ENCODE results near the gene VENTX. TPM values are rescaled to one million over a fixed set of nuclear protein-coding genes. Genes with fewer than 3 reads are reported as not detected.
"Not testable (repeated sequence)": the region's sequence is repeated elsewhere in the genome, so short reads cannot be mapped to it uniquely, and the experiment has no call there.

VENTX gene
- total and polyA plus RNA-seq, 2 donors, result 1.3 TPM; not detected in 1

DNA sequence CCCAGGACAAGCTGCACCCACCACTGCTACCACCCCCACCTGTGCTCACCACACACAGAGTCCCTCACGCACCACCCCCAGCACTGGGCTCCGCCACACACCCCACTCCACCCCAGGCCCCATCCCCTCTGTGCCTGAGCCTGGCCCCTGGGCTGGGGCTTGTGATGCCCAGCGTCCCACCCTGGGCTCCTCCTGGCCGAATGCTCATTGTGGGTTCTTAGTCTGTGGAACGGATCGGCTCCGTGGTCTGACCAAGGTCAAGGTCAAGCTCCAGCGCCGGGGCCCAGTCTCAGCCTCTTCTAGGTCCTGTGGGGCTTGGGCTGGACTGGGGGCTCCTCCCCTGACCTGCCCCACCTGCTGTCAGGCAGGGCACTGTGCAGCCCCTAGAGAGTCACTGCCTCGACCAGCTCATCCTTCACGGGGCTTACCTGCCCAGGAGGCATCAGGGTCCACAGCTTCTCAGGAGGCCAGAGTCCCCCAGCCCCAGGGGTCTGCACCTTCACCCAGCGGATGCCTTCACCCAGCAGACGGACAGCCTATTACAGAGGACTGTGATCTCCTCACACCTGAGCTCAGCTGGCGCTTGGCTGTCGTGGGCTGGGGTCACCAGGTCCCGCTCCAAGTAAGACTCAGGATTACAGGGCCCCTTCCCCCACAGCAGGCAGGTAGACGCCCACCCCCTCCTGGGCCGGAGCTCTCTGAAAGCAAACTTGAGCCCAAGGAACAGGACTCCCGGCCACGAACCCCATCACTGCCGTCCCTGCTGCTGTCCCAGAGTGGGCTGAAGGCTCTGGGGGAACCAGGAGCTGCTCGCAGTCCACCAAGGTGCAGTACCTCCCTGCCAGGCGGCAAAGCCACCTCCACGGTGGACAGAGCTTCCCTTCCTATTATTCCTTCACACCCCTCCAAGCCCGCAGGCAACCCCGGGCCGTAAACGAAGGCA is 22.9 kb upstream of the VENTX start:
- Histone ChIP-seq H3K4me1 (ENCODE audit: insufficient read depth) (no peaks in the 10 kb centered on the region), H3K27ac (ENCODE audit: low read depth) (no peak overlapping the region), H3K36me3 (ENCODE audit: insufficient read depth) (no peaks in the 10 kb centered on the region), H3K4me3 (ENCODE audit: low read depth, low read length) (no peak overlapping the region)
- DNase-seq (ENCODE audit: extremely low spot score), result no peak
- WGBS, result 81% methylated on average over 28 of the region's 28 CpGs

DNA sequence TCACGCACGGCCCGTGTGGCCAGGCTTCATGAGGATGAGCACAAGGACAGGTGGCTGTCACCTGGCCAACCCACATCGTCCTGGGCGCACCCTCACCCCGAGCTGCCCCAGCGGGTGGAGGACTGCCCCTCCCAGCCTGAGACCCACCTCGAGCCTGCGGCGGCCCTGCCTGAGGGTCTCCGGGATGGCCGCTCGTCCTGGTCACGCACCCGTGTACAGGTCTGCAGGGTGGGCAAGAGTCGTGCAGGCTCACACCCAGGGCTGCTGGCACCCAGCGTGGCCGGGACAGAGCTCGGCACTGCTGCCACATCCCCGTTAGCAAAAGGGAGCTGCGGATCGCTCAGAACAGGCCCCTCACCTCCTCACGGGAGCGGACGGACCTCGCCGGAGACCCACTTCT is 22.1 kb upstream of the VENTX start:
- 94% methylated on average over 27 of the region's 27 CpGs for WGBS
- Histone ChIP-seq H3K4me3 (ENCODE audit: low read depth, low read length) (no peak overlapping the region), H3K36me3 (ENCODE audit: insufficient read depth) (no peaks in the 10 kb centered on the region), H3K4me1 (ENCODE audit: insufficient read depth) (no peaks in the 10 kb centered on the region), H3K27ac (ENCODE audit: low read depth) (no peak overlapping the region)
- no peak for DNase-seq (ENCODE audit: extremely low spot score)

DNA sequence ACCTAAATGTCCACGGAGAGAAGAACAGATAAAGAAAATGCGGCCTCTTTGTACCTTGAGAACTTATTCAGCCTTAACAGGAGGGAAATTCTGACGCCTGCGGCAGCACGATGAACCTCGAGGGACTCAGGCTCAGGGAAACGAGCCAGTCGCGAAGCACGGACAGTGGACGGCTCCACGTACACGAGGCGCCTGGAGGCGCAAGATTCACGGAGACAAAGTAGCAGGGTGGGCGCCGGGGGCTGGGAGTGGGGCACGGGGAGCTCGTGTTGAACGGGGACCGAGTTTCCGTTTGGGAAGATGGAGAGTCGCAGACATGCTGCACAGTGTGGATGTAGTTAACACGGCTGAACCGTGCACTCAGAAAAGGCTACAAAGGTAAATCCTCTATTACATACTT is 20.9 kb upstream of the VENTX start:
- 86% methylated on average over 26 of the region's 26 CpGs for WGBS
- H3K4me3 ChIP-seq (ENCODE audit: low read depth, low read length), result no peak overlapping the region
- no peak for DNase-seq (ENCODE audit: extremely low spot score)
- H3K36me3 ChIP-seq (ENCODE audit: insufficient read depth), result no peaks in the 10 kb centered on the region
- no peak overlapping the region for H3K27ac ChIP-seq (ENCODE audit: low read depth)
- no peaks in the 10 kb centered on the region for H3K4me1 ChIP-seq (ENCODE audit: insufficient read depth)

DNA sequence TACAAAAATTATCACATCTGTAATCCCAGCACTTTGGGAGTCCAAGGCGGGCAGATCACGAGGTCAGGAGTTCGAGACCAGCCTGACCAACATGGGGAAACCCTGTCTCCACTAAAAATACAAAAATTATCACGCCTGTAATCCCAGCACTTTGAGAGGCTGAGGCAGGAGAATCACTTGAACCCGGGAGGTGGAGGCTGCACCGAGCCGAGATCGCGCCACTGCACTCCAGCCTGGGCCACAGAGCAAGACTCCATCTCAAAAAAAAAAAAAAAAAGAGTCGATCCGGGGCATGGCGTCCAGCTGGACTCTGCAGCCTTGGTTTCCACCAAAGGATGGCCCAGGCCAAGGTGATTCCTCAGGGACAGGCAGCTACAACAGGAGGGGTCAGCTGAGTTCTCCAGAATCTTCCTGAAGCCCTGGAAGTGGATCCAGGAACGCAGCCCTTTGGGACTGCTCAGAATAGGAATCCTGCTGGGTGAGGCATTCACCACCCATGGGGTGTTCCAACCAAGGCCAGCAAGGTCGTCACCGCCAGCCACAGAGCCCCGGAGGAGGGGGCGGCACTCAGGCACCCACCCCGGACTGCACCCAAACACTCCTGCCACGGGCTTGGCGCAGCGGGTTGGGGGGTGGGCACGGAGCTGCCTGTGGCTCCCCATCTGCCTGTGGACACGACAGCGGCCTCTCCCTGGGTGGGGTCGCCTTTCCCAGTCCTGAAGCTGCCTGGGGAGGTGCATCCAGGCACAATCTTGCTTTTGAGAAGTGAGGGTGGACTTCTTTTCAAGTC is 19.7 kb upstream of the VENTX start:
- H3K4me1 ChIP-seq (ENCODE audit: insufficient read depth), result no peaks in the 10 kb centered on the region
- no peaks in the 10 kb centered on the region for H3K36me3 ChIP-seq (ENCODE audit: insufficient read depth)
- no peak overlapping the region for H3K27ac ChIP-seq (ENCODE audit: low read depth)
- H3K4me3 ChIP-seq (ENCODE audit: low read depth, low read length), result no peak overlapping the region
- 90% methylated on average over 25 of the region's 25 CpGs for WGBS
- DNase-seq (ENCODE audit: extremely low spot score), result no peak

DNA sequence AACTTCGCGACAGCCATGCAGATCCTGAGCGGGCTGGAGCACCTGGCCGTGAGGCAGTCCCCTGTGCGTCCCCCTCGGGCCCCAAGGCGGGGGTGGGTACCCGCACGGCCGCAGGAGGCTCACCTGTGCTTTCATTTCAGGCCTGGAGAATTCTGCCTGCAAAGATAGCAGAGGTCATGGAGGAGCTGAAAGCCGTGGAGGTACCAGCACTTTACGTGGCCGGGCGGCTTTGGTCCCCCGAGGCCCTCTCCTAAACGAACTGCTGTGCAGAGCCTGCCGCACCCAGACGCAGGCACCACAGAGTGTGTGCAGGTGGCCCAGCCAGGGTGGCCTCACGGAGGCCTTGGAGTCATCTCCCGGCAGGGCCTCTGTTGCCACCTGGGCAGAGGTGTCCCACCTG is 18.8 kb upstream of the VENTX start:
- Histone ChIP-seq H3K27ac (ENCODE audit: low read depth) (no peak overlapping the region), H3K36me3 (ENCODE audit: insufficient read depth) (no peaks in the 10 kb centered on the region), H3K4me3 (ENCODE audit: low read depth, low read length) (no peak overlapping the region), H3K4me1 (ENCODE audit: insufficient read depth) (no peaks in the 10 kb centered on the region)
- DNase-seq (ENCODE audit: extremely low spot score), result no peak
- 79% methylated on average over 20 of the region's 20 CpGs for WGBS

DNA sequence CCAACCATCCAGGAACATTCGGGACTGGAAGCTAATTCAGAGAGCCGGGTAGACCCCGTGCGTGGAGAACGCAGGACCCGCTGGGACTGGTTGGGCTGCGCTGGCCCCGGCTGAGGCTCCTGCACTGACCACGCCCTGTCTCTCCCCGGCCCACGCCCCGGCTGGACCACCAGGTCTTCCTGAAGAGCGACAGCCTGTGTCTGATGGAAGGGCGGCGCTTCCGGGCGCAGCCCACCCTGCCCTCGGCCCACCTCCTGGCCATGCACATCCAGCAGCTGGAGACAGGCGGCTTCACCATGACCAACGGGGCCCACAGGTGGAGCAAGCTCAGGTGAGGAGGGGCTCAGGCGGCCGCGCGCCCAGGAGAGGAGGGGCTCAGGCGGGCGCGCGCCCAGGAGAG is 17.9 kb upstream of the VENTX start:
- H3K27ac ChIP-seq (ENCODE audit: low read depth), result no peak overlapping the region
- 12% methylated on average over 28 of the region's 28 CpGs for WGBS
- no peak for DNase-seq (ENCODE audit: extremely low spot score)

DNA sequence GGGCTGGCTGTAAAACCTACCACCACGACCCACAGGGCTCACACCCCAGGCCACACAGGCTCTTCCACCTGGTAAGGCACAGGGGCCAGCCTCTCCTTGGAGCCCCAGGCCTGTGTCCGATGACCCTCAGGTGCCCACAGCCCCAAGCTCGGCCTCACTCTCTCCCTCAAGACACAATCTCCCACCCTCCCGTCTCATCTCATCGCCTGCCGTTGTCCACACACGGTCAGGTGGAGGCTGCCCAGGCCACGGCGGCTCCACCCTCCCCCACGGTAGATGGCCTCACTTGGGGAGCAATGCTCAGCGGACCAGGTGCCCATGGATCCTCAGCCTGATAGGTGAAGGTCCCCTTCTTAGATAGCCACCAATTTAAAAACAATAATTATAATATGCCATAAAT is 16.3 kb upstream of the VENTX start:
- Histone ChIP-seq H3K27ac (ENCODE audit: low read depth) (no peak overlapping the region), H3K4me1 (ENCODE audit: insufficient read depth) (no peaks in the 10 kb centered on the region), H3K4me3 (ENCODE audit: low read depth, low read length) (no peak overlapping the region), H3K36me3 (ENCODE audit: insufficient read depth) (no peaks in the 10 kb centered on the region)
- no peak for DNase-seq (ENCODE audit: extremely low spot score)
- WGBS, result 91% methylated on average over 11 of the region's 11 CpGs

More for the DNA sequence above, 17.9 kb upstream of the VENTX start:
- Histone ChIP-seq H3K36me3 (ENCODE audit: insufficient read depth) (no peaks in the 10 kb centered on the region), H3K4me1 (ENCODE audit: insufficient read depth) (no peaks in the 10 kb centered on the region), H3K4me3 (ENCODE audit: low read depth, low read length) (no peak overlapping the region)

DNA sequence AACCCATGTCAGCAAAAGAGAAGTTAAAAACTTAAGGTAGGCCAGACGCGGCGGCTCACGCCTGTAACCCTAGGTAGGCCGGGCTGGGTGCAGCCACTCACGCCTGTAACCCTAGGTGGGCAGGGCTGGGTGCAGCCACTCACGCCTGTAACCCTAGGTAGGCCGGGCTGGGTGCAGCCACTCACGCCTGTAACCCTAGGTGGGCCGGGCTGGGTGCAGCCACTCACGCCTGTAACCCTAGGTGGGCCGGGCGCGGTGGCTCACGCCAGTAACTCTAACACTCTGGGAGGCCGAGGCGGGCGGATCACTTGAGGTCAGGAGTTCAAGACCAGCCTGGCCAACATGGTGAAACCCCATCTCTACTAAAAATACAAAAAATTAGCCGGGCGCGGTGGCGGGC is 15.9 kb upstream of the VENTX start:
- WGBS, result 85% methylated on average over 17 of the region's 22 CpGs
- not testable (repeated sequence) for H3K4me3 ChIP-seq (ENCODE audit: low read depth, low read length); DNase-seq (ENCODE audit: extremely low spot score); H3K4me1 ChIP-seq (ENCODE audit: insufficient read depth); H3K27ac ChIP-seq (ENCODE audit: low read depth); H3K36me3 ChIP-seq (ENCODE audit: insufficient read depth)

DNA sequence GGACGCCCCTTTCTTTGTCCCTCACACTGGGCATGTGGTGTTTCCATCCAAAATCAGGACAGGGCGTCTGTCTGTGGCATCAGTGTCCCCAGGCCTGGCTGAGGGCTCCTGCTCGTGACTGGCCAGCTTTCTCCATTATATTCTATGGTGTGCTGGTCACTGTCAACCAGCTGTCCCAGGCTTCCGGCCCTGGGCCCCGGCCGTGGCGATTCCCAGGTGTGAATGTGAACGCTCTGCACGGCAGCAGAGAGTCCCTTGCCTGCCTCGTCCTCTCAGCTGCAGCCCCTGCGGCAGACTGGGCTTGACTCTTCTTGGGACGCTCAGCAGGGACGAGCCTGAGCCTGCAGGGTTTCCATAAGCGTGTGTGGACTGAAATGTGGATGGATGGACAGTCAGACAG is 13.6 kb upstream of the VENTX start:
- WGBS, result 61% methylated on average over 14 of the region's 14 CpGs
- H3K4me1 ChIP-seq (ENCODE audit: insufficient read depth), result no peaks in the 10 kb centered on the region

DNA sequence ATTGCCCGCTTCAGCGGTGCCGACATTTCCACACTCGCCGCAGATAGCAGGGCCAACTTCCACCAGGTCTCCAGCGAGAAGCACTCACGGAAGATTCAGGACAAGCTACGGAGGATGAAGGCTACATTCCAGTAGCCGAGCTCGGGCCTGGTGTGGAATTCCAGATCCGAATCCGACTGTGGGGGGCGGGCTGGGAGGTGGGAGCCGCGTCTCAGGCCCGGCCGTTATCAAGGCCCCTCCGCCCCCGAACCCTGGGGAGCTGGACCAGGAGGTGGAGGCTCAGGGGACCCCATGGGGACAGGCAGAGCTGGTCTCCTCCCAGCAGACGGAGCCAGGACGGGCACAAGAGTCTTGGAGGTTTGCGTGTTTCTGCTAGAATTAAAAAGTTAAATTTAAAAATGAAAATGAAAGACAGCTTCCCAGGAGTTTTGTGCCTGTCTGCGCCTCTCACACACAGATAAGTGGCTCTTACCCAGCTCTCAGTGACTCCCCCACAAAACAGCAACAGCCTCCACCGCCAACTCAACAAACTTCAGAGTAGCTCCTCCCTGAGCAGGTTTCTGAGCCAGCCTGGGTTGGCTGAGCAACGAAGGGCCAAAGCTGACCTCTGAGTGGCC is 12.8 kb upstream of the VENTX start:
- Histone ChIP-seq H3K4me1 (ENCODE audit: insufficient read depth) (no peaks in the 10 kb centered on the region), H3K36me3 (ENCODE audit: insufficient read depth) (no peaks in the 10 kb centered on the region), H3K27ac (ENCODE audit: low read depth) (no peak overlapping the region), H3K4me3 (ENCODE audit: low read depth, low read length) (no peak overlapping the region)
- no peak for DNase-seq (ENCODE audit: extremely low spot score)
- WGBS, result 71% methylated on average over 25 of the region's 25 CpGs

More for the DNA sequence above, 13.6 kb upstream of the VENTX start:
- DNase-seq (ENCODE audit: extremely low spot score), result no peak
- H3K27ac ChIP-seq (ENCODE audit: low read depth), result no peak overlapping the region
- no peaks in the 10 kb centered on the region for H3K36me3 ChIP-seq (ENCODE audit: insufficient read depth)
- no peak overlapping the region for H3K4me3 ChIP-seq (ENCODE audit: low read depth, low read length)

DNA sequence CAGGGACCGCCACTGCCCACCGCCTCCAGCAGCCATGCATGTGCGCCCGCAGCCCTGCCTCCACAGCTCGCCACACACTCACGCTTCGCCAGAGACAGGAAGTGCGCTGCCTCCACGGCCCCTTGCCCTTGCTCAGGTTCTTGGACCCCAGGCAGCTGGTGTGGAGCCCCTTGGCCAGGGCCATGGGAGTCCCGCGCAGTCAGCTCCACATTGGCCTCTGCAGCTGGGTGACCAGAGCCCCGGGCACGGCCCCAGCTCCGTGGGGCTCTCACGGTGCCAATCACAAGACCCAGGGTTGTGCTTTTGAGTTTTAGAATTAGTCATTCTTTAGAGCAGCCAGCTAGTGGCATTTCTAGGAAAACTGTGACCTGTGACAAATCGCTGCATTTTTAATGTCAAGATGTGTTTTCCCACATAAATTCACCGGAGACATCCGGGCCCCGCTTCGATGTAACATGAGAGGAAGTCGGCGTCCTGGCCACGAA is 11.9 kb upstream of the VENTX start:
- no peak overlapping the region for H3K4me3 ChIP-seq (ENCODE audit: low read depth, low read length)
- 82% methylated on average over 23 of the region's 23 CpGs for WGBS
- no peaks in the 10 kb centered on the region for H3K4me1 ChIP-seq (ENCODE audit: insufficient read depth)
- no peak for DNase-seq (ENCODE audit: extremely low spot score)
- no peaks in the 10 kb centered on the region for H3K36me3 ChIP-seq (ENCODE audit: insufficient read depth)
- H3K27ac ChIP-seq (ENCODE audit: low read depth), result no peak overlapping the region

DNA sequence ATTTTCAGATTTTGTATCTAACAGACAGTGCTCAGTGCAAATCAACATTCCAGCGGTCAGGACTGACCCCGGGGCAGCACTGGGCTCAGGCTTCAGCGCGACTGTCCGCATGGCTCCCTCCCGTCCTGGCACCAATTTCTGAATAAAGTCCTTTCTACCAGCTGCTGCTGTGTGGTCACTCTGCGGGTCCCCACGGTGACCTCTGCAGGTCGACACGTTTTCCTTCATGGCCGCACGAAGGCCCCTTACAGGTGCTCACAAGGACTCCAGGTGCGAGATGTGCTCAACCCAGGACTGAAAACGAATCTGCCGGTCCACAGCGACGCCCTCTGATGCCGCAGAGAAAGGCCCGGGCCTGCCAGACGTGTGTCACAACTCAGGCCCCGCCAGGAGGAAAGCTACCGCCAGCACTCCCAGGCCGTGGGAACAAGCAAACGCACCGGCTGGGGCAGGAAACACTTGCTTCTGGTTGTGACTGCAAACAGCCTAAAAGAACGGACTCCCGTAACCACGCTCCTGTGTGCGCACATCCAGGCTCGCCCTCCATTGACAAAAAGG is 11.3 kb upstream of the VENTX start:
- no peaks in the 10 kb centered on the region for H3K36me3 ChIP-seq (ENCODE audit: insufficient read depth)
- H3K4me3 ChIP-seq (ENCODE audit: low read depth, low read length), result no peak overlapping the region
- no peak overlapping the region for H3K27ac ChIP-seq (ENCODE audit: low read depth)
- no peak for DNase-seq (ENCODE audit: extremely low spot score)
- no peaks in the 10 kb centered on the region for H3K4me1 ChIP-seq (ENCODE audit: insufficient read depth)
- WGBS, result 61% methylated on average over 30 of the region's 30 CpGs

DNA sequence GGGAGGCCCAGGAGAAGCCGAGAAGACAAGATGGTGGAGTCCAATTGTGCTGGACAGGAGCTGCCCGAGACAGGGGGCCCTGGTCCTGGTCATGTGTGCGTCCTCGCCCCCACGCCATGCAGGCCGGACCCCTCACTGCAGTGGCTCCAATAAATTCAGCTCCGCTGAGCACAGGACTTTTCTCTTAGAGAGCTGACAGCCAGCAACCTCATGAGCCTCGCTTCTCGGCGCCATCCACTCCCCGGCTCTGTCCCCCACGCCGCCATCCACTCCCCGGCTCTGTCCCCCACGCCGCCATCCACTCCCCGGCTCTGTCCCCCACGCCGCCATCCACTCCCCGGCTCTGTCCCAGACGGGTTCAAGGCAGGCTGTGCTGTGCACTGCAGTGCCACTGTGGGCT is 10.4 kb upstream of the VENTX start:
- H3K4me3 ChIP-seq (ENCODE audit: low read depth, low read length), result no peak overlapping the region
- no peak overlapping the region for H3K27ac ChIP-seq (ENCODE audit: low read depth)
- DNase-seq (ENCODE audit: extremely low spot score), result no peak
- no peaks in the 10 kb centered on the region for H3K36me3 ChIP-seq (ENCODE audit: insufficient read depth)
- WGBS, result 78% methylated on average over 21 of the region's 21 CpGs
- H3K4me1 ChIP-seq (ENCODE audit: insufficient read depth), result no peaks in the 10 kb centered on the region

Data from urinary bladder (tissue), 4 donors.